Cardiac muscle cell (in vitro differentiated cells and primary cell): ENCODE measurements around the gene THADA. TPM values are rescaled to one million over a fixed set of nuclear protein-coding genes. Genes with fewer than 3 reads are reported as not detected.

Experiments used
- DNase-seq, 2 donors: peaks; one replicate each; pipeline versions ENCODE4 v3.0.0 to v3.0.0-alpha.2; 2010 to 2017; ENCODE audit warnings: low read depth in 1 of 2, low spot score in 1 of 2
- H3K27ac ChIP-seq: fragments of 200-600 bp; sonication (generic); 2 replicates; pipeline ENCODE4 v1.5.1; 2016
- H3K27me3 ChIP-seq: fragments of 200-600 bp; sonication (generic); 2 replicates; pipeline ENCODE4 v1.6.0; 2016; ENCODE audit warnings: control low read depth
- H3K36me3 ChIP-seq: fragments of 200-600 bp; sonication (generic); 2 replicates; pipeline ENCODE4 v1.5.1; 2016; ENCODE audit warnings: control low read depth
- H3K4me1 ChIP-seq: fragments of 200-600 bp; sonication (generic); 2 replicates; pipeline ENCODE4 v1.8.1; 2017; ENCODE audit warnings: low read depth, mild to moderate bottlenecking, mixed run types
- H3K4me3 ChIP-seq: fragments of 200-600 bp; sonication (generic); 2 replicates; pipeline ENCODE4 v1.5.1; 2016; ENCODE audit warnings: mild to moderate bottlenecking
- H3K9me3 ChIP-seq: fragments of 200-600 bp; sonication (generic); 2 replicates; pipeline ENCODE4 v1.5.1; 2017; ENCODE audit warnings: low read depth, mild to moderate bottlenecking, control low read depth
- polyA plus RNA-seq: library from polyadenylated mRNA; unstranded; fragments of >200 nt; fragmentation: Nextera tagmentation; extraction: Ambion mirVana; gene quantifications from 2 replicates; pipeline ENCODE4 v1.2.1, GENCODE V29; 2016
- total RNA-seq: library from RNA; depleted of rRNA; stranded (reverse); fragments of >200 nt; gene quantifications from 2 replicates; pipeline ENCODE4 v1.2.3, GENCODE V29; 2016
- TF ChIP-seq, protein P1 (sequence below): IDR thresholded peaks from 2 replicates; pipeline ENCODE4 v1.5.1; 2012; ENCODE audit warnings: low read depth, mild to moderate bottlenecking, low read length

Gene THADA
- total and polyA plus RNA-seq, 2 experiments from 2014 or later = 11.9 to 17.3 TPM

DNA sequence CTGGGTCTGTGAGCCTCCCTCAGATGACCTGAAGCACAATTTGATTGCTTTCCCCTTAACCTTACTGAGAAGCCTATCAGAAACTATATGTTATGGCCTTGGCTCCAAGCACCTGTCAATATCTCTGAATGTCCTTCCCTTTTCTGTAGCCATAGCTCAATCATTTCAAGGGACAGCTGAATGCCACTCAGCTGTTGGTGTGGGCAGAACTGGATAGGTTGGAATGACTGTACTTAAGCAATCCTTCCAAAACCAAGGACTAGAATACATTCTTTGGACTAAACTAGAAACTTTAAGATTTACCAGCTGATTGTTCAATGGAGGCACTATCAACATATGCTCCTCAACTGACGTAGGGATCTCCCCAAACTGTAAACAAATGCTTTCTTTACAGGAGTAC lies 159.4 kb downstream of the THADA start:
- H3K27ac ChIP-seq = no peak overlapping the region
- no peaks in the 10 kb centered on the region for H3K4me1 ChIP-seq
- no peaks in the 10 kb centered on the region for H3K36me3 ChIP-seq
- H3K4me3 ChIP-seq = no peak overlapping the region
- TF ChIP-seq, protein P1, sequence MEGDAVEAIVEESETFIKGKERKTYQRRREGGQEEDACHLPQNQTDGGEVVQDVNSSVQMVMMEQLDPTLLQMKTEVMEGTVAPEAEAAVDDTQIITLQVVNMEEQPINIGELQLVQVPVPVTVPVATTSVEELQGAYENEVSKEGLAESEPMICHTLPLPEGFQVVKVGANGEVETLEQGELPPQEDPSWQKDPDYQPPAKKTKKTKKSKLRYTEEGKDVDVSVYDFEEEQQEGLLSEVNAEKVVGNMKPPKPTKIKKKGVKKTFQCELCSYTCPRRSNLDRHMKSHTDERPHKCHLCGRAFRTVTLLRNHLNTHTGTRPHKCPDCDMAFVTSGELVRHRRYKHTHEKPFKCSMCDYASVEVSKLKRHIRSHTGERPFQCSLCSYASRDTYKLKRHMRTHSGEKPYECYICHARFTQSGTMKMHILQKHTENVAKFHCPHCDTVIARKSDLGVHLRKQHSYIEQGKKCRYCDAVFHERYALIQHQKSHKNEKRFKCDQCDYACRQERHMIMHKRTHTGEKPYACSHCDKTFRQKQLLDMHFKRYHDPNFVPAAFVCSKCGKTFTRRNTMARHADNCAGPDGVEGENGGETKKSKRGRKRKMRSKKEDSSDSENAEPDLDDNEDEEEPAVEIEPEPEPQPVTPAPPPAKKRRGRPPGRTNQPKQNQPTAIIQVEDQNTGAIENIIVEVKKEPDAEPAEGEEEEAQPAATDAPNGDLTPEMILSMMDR = no peak
- no peaks in the 10 kb centered on the region for H3K9me3 ChIP-seq
- no peaks in the 10 kb centered on the region for H3K27me3 ChIP-seq
- DNase-seq = no peak

DNA sequence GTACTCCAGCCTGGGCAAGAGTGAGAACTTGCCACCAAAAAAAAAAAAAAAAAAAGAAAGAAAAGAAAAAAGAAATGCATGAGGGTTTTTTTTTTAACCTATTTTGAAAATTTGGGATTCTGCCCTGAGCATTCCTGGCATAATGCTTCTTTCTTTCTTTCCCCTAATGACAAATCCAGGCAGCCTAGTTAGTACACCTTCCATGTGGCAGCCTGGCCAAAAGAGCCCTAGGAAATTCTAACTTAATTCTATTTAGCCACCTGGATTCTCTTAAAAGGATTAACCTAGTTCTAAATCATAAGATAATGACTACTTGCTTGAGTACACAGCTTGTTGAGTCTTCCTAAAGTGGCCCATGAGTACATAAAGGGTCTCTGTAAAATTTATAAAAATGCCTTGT lies 160.1 kb downstream of the THADA start:
- Histone ChIP-seq H3K9me3 (no peaks in the 10 kb centered on the region), H3K4me3 (no peak overlapping the region), H3K4me1 (no peaks in the 10 kb centered on the region), H3K36me3 (no peaks in the 10 kb centered on the region), H3K27me3 (no peaks in the 10 kb centered on the region), H3K27ac (no peak overlapping the region)
- TF ChIP-seq, protein P1 = no peak
- DNase-seq = no peak

DNA sequence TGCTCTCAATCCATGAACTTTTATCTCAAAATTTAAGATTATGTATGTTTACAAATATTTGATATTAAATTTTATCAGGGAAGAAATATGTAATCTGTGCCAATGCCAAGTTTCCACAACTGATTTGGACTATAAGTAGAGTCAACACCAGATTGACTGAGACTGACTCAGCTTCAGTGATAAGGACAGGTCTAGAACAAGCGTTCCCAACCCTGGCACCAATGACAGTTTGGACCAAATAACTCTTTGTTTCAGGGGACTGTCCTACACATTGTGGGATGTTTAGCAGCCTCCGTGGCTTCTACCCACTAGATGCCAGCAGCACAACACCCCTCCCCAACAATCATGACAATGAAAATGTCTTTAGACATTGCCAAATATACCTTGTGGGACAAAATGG lies 165.3 kb downstream of the THADA start:
- no peak for DNase-seq
- Histone ChIP-seq H3K36me3 (no peaks in the 10 kb centered on the region), H3K9me3 (no peaks in the 10 kb centered on the region), H3K4me1 (no peaks in the 10 kb centered on the region), H3K27ac (no peak overlapping the region), H3K27me3 (no peaks in the 10 kb centered on the region), H3K4me3 (no peak overlapping the region)
- TF ChIP-seq, protein P1 = no peak

DNA sequence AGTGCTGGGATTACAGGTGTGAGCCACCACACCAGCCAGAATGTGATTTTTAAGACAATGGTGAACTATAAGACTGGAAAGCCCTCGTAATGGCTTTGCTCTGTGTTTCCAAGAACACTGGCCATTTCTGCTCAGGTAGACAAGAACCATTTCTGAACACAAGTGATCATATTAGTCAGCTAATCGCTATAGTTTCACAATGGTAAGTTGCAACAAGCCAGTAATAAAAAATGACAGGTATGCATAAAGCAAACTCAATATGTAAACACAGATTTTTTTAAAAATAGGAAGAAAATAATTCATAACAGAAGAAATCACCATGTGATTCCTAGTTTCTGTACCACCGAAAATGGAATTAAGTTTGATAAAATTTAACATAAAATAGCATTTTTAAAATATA lies 166.5 kb downstream of the THADA start:
- no peak overlapping the region for H3K4me3 ChIP-seq
- H3K27me3 ChIP-seq = no peaks in the 10 kb centered on the region
- TF ChIP-seq, protein P1 = no peak
- H3K36me3 ChIP-seq = no peaks in the 10 kb centered on the region
- DNase-seq = no peak
- no peak overlapping the region for H3K27ac ChIP-seq
- no peaks in the 10 kb centered on the region for H3K4me1 ChIP-seq
- H3K9me3 ChIP-seq = no peaks in the 10 kb centered on the region

DNA sequence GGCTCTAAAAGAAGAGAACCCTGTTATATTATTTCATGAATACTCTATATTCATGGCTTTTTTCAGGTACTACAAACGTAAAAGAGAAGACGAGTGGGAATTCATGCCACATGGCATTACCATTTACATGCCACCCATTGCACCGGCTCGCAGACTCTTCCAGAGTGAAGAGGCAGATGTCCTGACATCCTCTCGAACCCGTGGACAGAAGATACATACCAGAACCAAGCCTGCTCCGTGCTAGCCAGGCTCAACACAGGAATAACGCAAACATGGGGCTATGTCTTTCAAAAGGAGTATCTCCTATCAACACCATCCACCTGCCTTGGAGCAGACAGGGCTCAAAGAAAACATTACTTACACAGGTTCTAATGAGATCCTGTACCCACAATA lies 168.8 kb downstream of the THADA start:
- no peaks in the 10 kb centered on the region for H3K4me1 ChIP-seq
- H3K27me3 ChIP-seq = no peaks in the 10 kb centered on the region
- H3K36me3 ChIP-seq = no peaks in the 10 kb centered on the region
- DNase-seq = no peak
- TF ChIP-seq, protein P1 = no peak
- no peak overlapping the region for H3K27ac ChIP-seq
- no peak overlapping the region for H3K4me3 ChIP-seq
- no peaks in the 10 kb centered on the region for H3K9me3 ChIP-seq
